Measurements from ENCODE around the gene LENG8.
"Not testable (repeated sequence)": the region's sequence is repeated elsewhere in the genome, so short reads cannot be mapped to it uniquely, and the experiment has no call there.

LENG8 gene

DNA sequence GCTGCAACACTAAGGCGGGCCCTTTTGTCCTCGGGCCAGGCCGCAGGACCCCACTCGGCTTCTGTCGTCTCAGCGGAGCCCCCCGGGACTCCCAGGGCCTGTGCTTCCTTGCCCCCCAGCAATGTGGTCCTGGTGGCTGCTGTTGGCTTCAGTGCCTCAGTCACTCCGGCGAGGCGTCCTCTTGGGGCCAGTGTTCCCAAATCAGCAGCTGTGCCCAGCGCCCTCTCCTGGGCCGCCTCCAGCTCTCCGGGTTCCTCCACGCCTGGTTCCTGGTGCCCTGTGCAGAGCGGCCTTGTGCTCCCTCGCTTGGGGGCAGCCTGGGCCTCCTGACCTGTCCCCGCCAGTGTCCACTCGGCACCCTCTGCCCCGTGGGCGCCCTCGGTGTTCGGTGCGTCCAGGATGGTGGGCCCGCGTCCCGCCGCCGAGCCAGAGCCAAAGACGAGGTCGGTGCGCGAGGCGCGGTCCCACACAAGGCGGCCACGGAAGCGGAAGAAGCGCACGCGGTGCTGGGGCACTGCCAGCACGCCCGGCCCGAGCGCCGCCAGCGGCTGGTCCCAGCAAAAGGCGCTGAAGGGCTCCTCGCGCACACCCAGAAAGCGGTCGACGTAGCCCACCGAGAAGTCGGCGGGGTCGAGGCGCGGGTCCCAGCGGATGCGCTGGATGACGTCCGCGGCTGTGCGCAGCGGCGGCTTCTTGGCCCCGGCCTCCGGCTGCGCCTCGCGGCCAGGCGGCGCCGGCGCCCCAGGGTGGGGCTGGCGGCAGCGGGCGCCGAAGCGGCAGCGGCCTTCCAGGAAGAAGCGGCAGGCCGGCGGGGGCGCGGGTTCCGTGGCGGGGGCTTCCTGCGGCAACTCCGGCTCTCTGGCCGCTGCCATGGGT, 13.9 kb downstream of the LENG8 start:
- no peak for DNase-seq

DNA sequence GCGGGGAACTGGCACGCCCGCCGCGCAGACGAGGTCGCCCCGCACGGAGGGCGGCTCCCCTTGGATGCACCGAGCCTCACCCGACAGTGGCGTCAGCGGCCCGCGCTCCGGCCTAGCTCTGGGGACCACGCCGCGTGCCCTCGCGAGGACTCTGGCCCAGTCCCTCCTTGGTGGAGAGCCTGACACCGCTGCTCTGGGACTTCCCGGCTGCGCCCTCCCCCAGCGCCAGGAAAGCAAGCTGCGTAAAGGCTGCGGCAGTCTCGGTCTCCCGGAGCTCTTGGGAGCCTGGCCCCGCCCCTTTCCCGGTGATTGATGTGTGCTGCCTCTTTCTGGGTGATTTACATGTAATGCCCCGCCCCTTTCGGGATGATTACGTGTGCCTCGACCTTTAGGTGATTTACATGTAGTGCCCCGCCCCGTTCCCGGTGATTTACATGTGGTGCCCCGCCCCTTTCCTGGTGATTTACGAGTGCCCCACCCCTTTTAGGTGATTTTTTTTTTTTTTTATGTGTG, 14.6 kb downstream of the LENG8 start, which contains the start of gene LENG9:
Gene LENG9, minus strand, starts transcription at position 248 of the 513 bp plus-strand sequence. CDS start 252 bp downstream, outside the sequence.
- DNase-seq, result peak; percentile 98

DNA sequence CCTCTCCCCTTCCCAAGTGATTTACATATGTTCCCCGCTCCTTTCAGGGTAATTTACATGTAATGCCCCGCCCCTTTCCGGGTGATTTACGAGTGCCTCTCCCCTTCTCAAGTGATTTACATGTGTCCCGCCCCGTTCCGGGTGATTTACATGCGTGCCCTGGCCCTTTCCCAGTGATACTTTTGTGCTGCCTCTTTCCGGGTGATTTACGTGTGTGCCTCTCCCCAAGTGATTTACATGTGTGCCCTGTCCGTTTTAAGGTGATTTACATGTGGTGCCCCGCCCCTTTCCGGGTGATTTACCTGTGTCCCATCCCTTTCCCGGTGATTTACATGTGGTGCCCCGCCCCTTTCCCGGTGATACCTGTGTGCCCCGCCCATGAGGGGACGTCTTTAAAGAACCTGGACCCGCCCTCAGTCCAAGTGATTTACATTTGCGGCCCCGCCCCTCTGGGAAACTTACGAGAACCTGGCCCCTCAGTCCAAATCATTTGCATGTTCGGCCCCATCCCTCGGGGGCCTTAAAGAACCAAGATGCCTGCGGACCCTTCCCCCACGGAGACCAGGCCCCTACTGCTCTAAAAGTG, 15.1 kb downstream of the LENG8 start:
- peak; percentile 88 for DNase-seq

DNA sequence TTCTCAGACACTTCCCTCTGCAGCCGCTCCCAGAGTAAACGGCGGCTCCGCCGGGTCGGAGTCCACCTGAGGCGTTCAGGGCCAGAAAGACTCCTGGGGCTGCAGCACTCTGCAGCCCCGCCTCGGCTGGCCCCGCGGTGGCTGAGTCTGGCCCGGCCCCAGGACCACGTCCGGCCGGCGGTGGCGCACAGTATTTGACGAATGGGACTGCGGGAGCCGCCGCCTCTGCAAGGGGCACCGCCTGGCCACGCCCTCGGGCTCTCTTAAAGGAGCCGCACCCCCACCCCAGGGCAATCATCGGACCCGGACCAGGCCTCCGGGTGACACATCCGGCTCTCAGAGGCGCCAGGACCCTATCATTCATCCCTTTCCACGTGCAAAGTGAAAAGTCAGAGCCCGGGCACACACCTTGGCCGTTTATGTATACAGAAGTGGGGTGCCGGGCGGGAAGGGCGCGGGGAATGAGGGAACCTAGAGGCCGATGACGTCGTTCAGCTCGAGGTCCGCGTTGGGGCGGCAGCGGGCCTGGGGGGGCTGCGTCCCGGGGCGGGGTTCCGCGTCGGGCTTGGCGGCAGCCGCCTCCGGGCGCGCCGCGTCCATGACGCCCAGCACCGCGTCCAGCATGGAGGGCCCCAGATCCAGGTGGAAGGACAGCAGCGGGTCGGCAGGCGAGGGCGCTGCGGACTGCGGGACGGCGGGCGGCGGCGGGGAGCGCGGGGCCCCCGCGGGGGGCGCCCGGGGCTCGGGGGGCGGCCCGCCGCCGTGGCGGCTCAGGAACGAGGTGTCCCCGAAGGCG, 15.8 kb downstream of the LENG8 start:
- DNase-seq, result peak; percentile 78

DNA sequence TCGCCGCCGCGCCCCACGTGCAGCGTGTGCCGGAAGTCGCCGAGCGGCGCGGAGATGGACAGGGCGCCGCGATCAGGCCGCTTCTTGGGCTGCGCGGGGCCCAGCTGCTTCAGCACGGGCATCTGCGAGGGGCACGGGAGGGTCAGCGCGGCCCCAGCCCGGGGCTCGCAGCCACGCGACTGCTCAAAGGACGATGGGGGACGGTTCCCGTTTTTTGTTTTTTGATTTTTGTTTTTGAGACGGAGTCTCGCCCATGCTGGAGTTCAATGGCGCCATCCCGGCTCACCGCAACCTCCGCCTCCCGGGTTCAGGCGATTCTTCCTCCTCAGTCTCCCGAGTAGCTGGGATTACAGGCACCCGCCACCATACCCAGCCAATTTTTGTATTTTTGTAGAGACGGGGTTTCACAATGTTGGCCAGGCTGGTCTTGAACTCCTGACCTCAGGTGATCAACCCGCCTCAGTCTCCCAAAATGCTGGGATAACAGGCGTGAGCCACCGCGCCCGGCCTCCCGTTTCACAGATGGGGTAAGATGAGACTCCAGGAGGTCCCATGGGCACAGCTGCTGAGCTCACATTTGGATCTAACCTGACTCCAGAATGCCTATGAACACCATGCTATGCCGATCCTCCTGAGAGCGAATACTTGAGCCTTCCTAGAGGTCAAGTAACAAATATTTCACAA, 16.6 kb downstream of the LENG8 start:
- DNase-seq, result no peak

DNA sequence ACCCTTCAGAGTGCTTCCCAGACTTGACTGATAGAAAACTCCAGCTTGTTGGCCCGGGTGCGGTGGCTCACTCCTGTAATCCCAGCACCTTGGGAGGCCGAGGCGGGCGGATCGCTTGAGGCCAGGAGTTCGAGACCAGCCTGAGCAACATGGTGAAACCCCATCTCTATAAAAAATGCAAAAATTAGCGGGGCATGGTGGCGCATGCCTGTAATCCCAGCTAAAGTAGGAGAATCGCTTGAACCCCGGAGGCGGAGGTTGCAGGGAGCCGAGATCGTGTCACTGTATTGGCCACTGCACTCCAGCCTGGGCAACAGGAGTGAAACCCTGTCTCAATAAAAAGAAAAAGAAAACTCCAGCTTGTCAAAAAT, 17.1 kb downstream of the LENG8 start:
- not testable (repeated sequence) for DNase-seq

DNA sequence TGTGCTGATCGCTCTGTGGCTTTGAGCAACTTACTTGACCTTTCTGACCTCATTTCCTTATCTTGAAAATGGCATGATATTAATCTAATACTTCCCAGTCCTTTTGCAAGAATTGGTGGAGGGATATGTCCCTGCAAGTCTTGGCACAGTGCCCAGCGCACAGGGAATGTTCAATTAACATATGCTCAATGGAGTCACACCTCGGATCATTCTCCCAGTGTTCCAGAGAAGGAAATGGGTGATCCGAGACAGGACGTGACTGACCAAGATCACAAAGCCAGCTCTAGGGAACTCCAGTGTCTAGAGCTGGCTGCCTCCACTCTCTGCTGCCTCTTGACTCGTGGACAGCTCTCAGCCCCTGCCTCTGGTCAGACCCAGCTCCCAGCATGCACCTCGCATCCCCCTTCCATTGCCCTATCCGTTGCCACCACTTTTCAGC, 20.5 kb downstream of the LENG8 start:
- DNase-seq, result no peak

DNA sequence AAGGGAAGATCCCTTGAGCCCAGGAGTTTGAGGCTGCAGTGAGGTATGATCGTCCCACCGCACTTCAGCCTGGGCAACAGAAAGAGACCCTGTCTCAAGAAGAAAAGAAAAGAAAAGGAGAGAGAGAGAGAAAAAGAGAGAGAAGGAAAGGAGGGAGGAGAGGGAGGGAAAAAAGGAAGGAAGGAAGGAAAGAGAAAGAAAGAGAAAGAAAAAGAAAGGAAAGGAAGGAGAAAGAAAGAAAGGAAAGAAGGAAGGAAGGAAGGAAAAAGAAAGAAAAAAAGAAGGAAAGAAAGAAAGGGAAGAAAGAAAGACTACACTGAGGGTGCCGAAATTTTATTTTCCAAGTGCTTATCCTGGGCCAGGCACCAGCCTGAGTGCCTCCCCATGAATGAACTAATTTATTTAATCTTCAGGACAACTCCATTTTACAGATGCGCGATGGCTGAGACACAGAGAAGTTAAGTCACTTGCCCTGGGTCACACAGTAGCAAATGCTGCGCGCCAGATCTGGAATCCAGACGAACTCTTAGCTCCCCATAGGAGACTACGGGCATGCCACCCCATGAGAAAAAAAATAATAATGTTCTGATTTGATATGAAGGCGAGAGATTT, 21.4 kb downstream of the LENG8 start:
- no peak for DNase-seq

DNA sequence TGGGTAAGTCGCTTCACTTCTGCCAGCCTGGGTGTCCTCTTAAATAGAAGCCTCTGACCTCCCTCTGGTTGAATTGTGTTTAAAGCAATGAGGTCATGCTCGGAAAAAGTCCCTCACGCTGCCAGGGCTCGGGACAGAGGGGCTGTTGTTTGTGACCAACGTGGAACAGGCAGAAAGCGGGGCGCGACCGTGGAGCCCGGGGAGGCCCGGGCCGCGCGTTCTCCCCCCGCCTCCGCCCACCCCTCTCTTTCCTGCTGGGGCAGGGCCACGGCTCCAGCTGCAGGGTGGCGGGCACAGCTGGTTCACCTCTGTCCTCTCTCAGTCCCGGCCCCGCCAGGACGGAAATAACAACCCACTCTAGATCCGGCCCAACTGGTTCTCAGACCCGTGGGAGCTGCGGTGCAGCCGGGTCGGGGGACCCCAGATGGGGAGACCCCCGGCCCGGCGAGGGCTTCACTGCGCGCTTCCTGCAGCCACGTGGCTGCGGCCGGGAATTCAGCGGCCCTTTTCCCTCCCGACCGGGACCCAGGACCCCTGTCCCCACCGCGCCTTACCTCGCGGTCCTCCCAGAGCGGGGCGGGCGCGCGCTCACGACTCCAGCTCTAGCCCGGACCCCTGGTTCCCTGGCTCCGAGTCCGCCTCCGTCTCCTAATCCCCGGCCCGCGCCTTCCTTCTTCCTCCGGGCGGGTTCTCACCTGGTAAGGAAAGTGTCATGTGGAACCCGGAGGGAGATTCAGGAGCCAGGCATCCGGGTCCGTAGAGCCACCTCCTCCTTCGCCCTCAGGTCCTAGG, 22.2 kb downstream of the LENG8 start:
- no peak for DNase-seq

DNA sequence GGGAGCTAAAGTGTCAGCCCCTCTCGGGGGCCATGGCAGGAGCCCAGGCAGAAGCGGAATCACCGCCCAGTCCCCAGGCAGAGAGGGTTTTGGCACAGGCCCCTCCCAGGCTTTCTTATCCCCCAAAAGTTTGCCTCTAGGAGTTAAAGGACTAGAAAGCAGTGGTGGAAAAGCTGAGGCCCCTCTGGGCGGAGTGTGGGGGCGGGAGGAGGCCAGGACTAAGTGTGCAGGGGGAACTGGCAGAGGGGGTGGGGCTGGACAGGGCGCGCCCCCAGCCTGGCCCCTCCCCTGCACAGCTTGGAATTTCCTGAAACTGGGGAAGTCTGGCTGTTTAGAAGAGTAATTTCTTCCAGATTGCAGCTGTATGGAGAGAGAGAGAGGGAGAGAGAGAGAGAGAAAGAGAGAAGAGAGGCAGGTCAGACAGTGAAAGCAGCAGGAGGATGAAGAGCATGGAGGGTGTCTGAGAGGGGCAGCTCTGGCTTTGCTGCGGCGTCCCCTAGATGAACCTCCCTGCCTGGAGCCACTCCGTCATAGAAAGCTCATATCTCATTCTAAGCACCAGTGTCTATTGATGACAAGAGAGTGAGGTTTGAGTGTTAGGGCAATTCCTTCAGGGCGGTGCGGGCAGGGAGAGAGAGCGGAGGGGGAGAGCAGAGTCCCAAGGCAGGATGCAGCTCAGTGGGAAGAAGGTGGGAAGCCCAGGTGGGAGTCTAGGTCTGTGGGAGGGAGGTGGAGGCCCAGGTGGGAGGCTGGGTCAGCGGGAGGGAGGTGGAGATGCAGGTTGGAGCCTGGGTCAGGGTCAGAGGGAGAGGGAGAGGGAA, 24.3 kb downstream of the LENG8 start, which contains the start of gene CDC42EP5:
Gene CDC42EP5, minus strand, starts transcription at position 226 of the 821 bp plus-strand sequence. CDS start 7,749 bp downstream, outside the sequence.
- DNase-seq, result no peak

DNA sequence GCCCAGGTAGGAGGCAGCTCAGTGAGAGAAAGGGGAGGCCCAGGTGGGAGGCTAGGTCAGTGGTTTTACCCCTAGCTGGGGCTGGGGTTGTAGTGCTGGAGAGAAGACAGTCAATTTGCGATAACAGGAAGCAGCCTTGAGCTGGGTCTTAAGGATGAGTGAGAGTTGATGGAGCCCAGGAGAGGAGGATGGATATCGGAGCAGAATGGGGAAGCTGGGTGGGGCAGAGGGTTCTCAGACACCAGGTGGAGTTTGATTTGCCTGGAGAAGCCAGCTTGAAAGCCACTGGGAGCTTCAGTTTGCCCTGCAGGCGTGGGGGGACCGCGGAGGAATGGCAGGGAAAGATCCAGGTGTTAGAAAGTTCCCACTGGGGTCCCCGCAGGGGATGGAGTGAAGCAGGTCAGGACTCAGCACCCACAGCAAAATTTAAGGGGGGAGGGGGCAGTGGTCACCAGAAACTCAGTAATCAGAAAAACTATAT, 24.9 kb downstream of the LENG8 start:
- DNase-seq, result no peak

DNA sequence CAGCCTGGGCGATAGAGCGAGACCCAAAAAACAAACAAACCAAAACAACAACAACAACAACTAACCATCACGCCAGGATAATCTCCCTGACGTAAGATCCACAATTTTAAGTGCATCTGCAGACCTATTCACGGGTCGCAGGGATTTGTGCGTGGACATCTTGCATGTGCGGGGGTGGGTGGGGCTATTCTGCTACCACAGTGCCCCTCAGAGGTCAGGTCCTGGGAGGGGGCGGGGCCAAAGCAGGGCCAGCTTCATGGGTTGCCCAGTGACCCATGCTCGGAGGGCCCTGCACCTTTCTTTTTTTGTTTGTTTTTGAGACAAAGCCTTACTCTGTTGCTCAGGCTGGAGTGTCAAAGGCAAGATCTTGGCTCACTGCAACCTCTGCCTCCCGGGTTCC, 26.7 kb downstream of the LENG8 start:
- no peak for DNase-seq

DNA sequence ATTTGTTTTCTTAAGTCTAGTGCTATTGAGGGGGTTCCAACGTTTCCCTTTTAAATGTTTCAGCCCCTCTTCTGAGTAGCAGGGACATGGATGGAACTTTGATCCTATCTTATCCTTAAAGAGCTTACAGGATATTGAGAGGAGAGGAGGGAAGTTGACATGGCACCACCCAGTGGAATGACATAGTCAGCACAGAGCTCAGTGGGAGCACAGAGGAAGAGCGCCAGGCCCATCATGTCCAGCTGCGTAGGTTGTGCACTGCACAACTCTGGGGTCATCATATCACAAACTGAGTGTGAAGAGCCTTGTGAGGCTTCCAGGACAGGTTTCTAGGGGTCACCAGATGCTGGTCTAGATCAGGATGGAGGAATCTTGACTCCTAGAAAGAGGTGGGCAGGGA, 28.7 kb downstream of the LENG8 start:
- no peak for DNase-seq

DNA sequence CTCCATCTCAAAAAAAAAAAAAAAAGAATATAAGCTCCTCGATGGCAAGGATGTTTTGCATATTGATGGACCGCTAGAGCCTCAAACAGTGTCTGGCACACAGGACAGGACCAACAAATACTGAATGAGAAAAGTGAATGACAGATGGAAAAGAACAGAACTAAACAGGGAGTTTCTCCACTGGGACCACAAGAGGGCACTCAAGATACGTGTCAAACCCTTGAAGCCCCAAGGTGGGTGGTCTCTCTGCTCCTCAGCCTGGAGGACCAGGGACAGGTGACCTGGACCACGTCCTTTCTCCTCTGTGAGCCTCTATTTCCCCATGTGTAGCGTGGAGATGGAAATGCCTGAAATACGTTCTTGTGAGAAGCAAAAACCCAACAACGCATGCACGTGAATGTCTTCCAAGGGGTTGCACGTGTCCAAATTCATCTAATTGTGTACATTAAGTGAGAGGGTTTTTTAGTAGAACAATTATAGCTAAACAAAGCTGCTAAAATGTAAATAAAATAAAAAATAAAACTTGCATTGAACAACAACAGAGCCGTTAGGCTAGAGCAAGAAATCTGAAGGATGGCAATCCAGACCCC, 29.8 kb downstream of the LENG8 start:
- no peak for DNase-seq

DNA sequence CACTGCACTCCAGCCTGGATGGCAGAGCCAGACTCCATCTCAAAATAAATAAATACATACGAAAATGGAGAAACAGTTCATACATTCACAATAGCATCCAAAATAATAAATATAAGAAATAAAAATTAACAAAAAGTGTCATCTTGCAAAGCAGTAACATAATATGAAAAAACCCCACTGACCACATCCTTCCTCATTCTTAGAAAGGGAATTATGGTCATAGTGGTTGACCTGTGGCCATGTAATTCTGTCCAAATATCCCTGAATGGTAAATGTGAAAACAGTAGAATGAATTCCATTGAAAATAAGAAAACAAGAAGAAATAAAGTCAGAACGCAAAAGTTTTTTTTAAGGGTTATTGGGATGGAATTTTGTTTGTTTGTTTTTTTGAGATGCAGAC, 31.1 kb downstream of the LENG8 start:
- DNase-seq, result no peak

DNA sequence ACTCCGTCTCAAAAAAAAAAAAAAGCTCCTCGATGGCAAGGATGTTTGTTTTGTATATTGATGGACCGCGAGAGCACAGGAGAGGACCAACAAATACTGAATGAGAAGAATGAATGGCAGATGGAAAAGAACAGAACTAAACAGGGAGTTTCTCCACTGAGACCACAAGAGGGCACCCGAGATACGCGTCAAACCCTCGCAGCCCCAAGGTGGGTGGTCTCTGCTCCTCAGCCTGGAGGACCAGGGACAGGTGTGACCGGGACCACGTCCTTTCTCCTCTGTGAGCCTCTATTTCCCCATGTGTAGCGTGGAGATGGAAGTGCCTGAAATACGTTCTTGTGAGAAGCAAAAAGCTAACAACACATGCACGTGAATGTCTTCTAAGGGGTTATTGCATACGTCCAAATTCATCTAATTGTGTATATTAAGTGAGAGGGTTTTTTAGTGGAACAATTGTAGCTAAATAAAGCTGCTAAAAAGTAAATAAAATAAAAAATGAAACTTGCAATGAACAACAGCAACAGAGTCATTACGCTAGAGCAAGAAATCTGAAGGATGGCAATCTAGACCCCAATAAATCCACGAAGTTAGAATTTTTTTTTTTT, 32.4 kb downstream of the LENG8 start:
- DNase-seq, result no peak

DNA sequence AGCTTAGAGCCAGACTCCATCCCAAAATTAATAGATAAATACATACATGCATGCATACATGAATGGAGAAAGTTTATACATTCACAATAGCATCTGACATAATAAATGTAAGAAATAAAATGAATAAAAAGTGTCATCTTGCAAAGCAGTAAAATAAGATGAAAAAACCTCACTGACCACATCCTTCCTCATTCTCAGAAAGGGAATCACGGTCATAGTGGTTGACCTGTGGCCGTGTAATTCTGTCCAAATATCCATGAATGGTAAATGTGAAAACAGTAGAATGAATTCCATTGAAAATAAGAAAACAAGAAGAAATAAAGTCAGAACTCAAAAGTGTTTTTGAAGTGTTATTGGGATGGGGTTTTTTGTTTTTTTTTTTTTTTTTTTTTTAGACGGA, 33.9 kb downstream of the LENG8 start:
- DNase-seq, result no peak

DNA sequence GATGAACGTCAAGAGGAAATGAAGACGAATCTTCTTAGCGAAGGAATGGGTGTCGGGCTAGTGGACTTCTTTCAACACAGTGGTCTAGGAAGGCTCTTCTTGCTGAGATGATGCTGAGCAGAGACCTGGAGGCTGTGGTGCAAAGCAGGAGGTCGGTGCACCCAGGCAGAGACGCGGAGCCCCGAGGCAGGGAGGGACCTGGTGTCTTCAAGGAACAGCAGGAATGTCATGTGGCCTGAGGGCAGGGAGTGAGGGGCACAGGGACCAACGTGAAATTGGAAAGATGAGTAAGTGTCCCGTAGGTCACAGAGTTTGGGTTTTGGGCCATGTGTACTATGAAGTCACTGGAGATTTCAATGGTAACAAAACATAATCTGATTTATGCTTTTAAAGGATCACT, 35.5 kb downstream of the LENG8 start:
- DNase-seq, result no peak

DNA sequence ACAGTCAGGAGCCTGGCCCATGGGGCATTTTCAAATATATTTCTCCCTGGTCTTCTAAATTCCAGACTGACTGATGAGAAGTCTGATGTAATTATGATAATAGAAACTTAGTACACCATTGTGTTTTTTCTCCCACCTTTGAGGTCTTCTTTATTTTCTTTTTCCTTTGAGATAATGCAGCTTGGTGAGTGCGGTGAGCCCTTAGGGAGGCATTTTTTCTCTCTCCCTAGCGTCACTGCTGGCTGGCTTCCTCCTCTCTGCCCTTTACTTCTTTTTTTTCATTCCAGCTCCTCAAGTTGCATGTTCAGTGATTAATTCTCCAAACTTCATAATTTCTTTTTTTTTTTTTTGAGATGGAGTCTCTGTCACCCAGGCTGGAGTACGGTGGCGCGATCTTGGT, 36.9 kb downstream of the LENG8 start:
- DNase-seq, result no peak

All from NCI-H446 treated with DMSO at 0.1 percent for 48 hours (cell line).